Neural cell (in vitro differentiated cells): ENCODE measurements around the gene TMEM98.

Experiments
- CTCF ChIP-seq: fragments of 450-650 bp; IDR thresholded peaks from 2 replicates; pipeline ENCODE4 v1.5.1; 2014; ENCODE audit warnings: antibody characterized with exemption, mild to moderate bottlenecking, moderate library complexity; ENCODE audit not compliant: poor library complexity, severe bottlenecking
- EP300 ChIP-seq: fragments of 450-650 bp; conservative IDR thresholded peaks from 2 replicates; pipeline ENCODE4 v1.6.1; 2014; ENCODE audit warnings: antibody characterized with exemption, mild to moderate bottlenecking, moderate library complexity; ENCODE audit not compliant: poor library complexity, severe bottlenecking
- EZH2 ChIP-seq: fragments of 200-600, 300-800 bp; shearing (Covaris generic), sonication (generic); IDR thresholded peaks from 2 replicates; pipeline ENCODE4 v1.6.1; 2014; ENCODE audit warnings: antibody characterized with exemption, low read length, borderline replicate concordance, mild to moderate bottlenecking; ENCODE audit not compliant: insufficient read depth, poor library complexity, severe bottlenecking
- MXI1 ChIP-seq: fragments of 450-650 bp; conservative IDR thresholded peaks from 2 replicates; pipeline ENCODE4 v1.6.1; 2014; ENCODE audit warnings: antibody characterized with exemption, mild to moderate bottlenecking; ENCODE audit not compliant: poor library complexity, severe bottlenecking
- POLR2AphosphoS5 ChIP-seq: IDR thresholded peaks from 2 replicates; pipeline ENCODE4 v1.6.1; 2012
- REST ChIP-seq: IDR thresholded peaks from 2 replicates; pipeline ENCODE4 v1.6.1; 2012; ENCODE audit warnings: borderline replicate concordance

GRCh38 chr17:32947736-32948135, 19.8 kb downstream of the TMEM98 start:
- TF ChIP-seq EP300 (no peak), CTCF (no peak), REST (no peak), MXI1 (no peak), POLR2AphosphoS5 (no peak), EZH2 (no peak)
